COLO668 (cell line): Measurements from ENCODE around the gene EDC3.
"Not testable (repeated sequence)": the region's sequence is repeated elsewhere in the genome, so short reads cannot be mapped to it uniquely, and the experiment has no call there.

Source experiments
- DNase-seq: peaks from one replicate; lab custom pipeline; 2025; ENCODE audit not compliant: unreplicated experiment; lab: John Stamatoyannopoulos, UW

Gene EDC3

DNA sequence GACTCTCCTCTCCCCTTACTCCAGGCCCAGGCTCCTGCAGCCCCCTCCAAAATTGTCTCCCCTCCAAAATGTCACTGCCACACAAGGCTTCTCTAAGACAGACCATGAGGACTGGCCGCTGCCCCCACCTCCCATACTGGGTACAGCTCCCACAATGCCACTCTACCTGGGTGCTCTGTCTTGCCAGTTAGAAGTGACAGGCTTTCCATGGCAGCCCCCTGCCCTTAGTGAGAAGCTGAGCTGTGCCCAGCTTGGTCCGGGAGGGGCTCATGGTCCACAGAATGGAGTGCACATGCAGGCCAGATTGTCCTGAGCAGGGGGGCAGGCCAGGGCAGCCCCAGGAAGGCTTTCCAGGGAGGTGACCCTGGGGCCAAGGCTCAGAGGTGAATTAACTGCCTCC is 83.1 kb downstream of the EDC3 start:
- no peak for DNase-seq

- no peak for DNase-seq
Measured at GRCh38 chr15:74611834-74612233, 84.0 kb downstream of the EDC3 start.

- DNase-seq = no peak
Measured at GRCh38 chr15:74611341-74611740, 84.5 kb downstream of the EDC3 start.

DNA sequence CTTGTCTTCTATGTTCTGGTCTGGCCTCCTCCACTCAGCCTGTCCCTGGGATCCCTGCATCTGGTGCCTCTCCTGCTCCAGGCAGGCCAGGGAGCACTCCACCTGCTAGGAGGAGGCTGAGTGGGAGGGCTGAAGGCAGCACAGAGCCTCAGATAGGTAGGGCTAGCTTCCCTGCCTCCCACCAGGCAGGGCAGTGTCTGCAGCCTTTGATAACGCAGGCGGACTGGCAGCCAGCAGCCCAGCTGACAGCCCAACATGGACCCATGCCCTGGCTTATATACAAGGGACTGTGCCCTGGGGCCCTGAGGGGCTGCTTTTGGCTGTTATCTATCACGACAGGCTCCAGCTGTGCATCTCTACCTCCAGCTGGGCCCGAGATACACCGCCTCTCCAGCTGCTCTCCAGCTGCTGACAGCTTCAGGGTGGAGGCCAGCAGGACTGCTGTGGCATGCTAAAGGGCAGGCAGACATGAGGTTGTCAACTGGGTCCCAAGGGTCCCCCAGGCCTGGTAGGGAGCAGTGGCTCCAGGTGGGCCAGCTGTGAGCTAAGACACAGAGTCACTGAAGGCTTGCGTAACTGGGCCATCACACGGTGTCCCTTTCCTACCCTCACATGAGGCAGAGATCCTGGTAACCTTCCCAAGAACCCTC is 85.4 kb downstream of the EDC3 start:
- peak; percentile 7 for DNase-seq

DNA sequence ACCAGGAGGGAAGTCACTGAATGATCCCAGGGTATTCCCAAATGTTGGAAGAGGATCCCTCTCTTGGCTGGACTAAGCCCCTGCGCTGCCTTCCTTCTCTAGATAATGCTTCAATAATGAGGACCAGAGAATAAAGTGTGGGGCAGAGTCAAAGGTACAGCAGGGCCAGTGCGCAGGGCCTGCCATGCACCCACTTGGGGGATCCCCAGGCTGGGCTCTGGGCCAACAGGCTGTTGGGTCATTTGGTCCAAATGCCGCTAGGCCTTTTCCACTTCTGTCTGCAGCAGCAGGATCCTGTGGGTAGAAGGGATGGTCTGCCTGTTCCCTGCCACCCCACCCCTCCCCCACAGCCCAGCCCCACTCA is 85.9 kb downstream of the EDC3 start:
- peak; percentile 16 for DNase-seq

DNA sequence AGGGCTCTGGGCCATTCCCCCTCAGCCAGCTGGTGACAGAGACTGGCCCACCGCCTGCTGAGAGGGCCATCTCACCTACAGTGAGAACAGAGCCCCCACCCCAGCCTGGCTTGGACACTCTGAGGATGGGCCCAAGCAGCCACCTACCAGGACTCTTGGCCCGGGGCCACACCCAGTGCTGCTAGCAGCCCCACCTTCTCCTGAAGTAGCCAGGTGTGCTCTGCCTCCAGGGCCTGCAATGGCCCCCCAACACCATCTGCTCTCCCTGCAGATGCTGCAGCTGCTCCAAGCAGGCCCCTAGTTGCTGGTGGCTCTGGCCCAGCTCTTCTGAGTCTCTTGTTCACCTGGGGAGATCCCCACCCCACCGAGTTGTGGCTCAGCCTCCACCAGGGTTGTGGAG is 87.0 kb downstream of the EDC3 start:
- peak; percentile 48 for DNase-seq

DNA sequence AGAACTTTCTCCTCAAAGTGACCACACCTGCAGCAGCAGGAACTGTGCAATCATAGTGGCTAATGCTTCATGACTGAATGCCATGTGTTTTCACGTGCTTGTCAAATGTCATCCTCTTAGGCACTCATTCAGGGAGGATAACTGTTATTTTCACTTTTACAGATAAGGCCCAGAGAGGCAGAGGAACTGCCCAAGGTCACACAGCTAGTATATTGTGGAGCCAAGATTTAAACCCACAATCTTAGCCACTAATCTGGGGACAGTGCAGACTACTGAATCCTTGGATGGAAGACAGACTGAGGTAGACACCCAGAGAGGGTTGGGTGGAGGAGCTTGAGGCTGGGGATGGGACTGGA is 90.1 kb downstream of the EDC3 start:
- DNase-seq = no peak

- DNase-seq = no peak
Measured at GRCh38 chr15:74604983-74605794, 90.6 kb downstream of the EDC3 start.

- no peak for DNase-seq
Measured at GRCh38 chr15:74603789-74604705, 91.8 kb downstream of the EDC3 start.

GRCh38 chr15:74603026-74603788 is 92.6 kb downstream of the EDC3 start:
- no peak for DNase-seq

DNA sequence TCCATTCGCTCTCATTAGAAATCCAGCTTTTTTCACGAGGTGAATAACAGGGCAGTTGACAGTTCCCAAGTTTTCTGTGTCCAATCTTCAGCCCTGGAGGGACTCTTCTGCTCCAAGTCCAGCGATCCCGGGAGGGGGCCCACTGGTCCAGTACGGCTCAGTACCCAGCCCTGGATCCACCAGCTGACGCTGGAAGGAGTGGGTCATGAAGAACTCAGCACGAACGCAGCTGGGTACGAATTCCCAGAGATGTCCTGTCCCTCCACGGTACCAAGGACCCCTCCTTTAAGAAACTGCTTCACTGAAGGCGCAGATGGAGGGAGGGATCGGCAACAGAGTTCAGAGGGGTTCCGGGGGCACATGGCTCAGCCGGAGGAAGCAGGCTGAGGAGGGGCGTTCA is 96.7 kb downstream of the EDC3 start:
- no peak for DNase-seq

GRCh38 chr15:74598126-74598842 is 97.5 kb downstream of the EDC3 start:
- DNase-seq = peak; percentile 88

GRCh38 chr15:74597146-74597705 is 98.6 kb downstream of the EDC3 start:
- not testable (repeated sequence) for DNase-seq

DNA sequence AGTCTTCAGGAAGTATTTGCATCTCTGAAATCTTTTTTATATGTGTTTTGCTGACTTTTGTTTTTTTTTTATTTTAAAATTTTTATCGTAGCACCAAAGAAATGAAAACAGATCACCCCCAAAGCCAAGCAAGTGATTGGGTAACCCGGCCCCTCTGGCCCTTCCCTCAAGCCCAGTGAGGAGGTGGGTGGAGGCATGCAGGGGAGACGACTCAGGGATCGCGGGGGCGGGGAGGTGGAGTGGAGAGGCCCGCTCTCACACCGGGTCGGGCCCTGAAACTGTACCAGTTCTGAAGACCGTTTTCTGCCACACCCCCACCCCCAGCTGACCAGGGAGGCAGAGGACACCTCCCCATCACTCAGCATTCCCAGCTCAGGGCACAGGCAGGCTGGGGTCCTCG is 99.1 kb downstream of the EDC3 start:
- DNase-seq = not testable (repeated sequence)

DNA sequence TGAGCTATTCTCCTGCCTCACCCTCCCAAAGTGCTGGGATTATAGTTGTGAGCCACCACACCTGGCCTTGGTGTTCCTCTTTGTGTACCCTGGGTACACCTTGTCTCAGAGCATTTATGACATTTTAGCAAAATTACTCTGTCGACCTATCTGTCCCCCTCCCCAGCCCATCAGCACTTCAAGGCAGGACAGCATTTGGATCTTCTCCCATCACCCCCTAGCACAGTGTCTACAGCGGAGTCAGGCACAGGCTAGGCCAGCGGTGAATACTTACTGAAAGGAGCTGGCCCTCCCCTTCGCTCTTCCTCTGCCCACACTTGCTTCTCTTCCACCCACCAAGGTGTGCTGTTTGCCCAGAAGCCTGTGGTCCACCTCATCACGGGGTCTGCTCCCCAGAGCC is 100.6 kb downstream of the EDC3 start:
- DNase-seq = no peak

DNA sequence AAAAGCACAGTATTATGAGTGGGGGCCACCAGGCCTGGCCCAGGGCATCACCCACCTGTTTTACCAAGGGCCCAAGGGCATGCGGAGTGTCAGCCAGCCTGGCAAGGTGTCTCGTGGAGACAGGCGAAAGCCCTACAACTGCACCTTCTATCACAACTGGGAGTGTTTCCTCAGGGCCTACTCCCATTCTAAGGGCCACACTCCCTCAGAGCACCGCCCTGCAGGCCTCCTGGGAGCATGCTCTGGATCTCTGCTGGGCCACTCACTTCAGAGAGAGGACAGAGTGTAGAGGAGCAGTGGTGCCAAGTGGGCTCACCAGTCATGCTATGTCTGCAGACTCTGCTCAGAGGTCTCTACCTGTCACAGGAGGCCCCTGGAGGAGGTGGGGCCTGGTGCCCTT is 101.4 kb downstream of the EDC3 start:
- DNase-seq = no peak

DNA sequence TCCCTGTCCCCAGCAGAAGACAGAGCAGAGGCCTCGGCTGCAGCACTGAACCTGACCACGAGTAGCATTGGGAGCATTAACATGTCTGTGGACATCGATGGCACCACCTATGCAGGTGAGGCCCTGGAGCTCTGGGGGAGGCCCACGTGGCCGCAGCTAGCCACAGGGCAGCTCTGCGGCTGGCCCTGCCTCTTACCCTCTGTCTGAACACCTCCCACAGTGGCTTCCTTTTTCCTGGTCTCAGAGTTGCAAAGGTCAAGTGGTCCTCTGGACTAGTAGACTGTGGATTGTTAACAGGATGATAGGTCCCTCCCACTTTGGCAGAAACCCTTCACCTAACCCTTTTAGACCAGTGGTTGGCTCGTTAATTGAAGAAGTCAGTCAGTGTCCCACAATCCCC is 102.7 kb downstream of the EDC3 start:
- DNase-seq = no peak

GRCh38 chr15:74592222-74592621 is 103.6 kb downstream of the EDC3 start:
- no peak for DNase-seq

DNA sequence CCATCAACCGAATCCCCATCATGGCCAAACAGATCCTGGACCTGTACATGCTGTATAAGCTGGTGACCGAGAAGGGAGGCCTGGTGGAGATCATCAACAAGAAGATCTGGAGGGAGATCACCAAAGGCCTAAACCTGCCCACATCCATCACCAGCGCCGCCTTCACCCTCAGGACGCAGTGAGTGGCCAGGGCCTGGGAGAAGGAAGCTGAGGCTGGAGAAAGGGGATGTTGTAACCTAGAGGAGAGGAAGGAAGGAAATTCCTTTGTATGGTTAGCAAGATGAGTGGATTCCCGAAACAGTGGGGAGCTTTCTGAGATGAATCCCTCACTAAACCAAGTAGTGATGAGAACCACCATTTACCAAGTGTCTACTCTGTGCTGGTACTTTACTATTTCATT is 106.0 kb downstream of the EDC3 start:
- no peak for DNase-seq

- no peak for DNase-seq
Measured at GRCh38 chr15:74585857-74586256, 110.0 kb downstream of the EDC3 start.
